GM18517 (cell line): ENCODE results near the gene LRRC8B.
A peak's percentile ranks its signal among the peaks of the same experiment; 100 is the strongest.
"Not testable (repeated sequence)": the region's sequence is repeated elsewhere in the genome, so short reads cannot be mapped to it uniquely, and the experiment has no call there.

Experiments
- ATAC-seq: cut with Tn5 transposase; IDR thresholded peaks from one replicate; pipeline ENCODE4 v1.9.1; 2021; ENCODE audit warnings: mild to moderate bottlenecking, moderate library complexity; ENCODE audit not compliant: unreplicated experiment

Gene LRRC8B

DNA sequence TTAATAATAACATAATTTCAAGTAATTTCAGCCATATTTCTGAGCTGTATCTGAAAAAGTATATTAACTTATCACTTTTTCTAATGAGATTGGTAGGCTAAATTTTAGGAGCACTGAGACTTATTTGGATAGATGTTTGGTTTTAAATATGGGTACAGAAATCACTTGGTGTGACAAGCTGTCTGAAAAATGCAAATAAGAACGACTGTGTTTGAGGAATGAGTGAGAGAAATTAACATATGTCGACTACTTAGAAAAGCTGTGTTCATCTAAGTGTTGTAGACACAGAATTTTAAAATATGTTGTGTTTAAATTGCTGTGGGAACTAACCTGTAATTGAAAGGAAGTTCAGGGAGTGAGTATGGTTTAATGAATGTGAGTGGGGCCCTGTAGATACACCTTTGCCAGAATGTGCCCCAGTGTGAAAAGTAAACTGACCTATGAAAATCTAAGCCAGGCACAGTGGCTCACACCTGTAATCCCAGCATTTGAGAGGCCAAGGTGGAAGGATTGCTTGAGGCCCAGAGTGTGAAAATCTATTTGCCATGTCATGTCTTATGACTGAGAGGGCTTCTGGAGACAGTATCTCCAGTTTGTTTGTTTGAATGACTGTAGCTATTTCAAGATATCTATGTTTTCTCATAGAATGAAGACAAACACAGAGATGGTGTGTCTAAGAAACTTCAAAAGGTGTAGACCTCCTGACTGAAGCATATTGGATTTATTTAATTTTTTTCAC is 54.5 kb downstream of the LRRC8B start:
- ATAC-seq, result no peak

DNA sequence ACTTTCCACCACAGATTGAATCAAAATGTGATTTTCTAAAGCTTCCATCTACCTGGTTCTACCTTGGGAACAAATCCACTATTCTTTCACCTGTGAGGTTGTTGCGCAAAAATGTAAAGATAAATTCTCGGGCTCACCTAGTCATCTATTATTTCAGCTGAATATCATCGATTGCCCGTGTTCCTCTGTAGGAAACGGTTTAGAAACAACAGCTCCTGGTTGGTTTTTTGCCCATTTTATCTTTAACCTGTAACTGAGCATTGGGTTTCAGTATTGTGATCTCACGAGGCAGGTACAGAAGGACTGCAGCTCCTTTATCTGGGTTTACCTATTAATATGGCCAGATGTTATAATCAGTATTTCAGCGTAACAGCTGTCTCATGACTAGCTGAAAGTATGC is 55.4 kb downstream of the LRRC8B start:
- ATAC-seq, result no peak

DNA sequence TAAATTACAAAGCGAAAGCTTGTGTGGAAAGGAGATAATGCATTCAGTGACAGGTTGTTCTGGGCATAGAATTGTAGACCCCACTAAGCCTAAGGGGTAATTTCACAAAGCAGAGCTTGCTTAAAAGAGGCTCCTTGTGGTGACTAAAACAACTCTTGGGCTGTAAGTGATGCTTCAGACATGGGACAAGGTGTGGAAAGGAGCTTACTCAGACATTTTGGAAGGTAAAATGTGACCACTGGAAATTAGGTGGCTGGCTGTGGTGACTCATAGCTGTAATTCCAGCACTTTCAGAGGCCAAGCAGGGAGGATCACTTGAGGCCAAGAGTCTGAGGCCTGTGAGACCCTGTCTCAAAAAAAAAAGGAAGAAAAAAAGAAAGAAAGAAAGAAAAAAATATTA is 57.2 kb downstream of the LRRC8B start:
- ATAC-seq, result no peak

DNA sequence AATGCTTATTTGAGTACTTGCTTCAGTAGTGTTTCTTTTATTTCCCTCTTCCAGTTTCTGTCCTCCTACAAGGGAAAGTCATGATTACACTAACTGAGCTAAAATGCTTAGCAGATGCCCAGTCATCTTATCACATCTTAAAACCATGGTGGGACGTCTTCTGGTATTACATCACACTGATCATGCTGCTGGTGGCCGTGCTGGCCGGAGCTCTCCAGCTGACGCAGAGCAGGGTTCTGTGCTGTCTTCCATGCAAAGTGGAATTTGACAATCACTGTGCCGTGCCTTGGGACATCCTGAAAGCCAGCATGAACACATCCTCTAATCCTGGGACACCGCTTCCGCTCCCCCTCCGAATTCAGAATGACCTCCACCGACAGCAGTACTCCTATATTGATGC is 57.9 kb downstream of the LRRC8B start:
- no peak for ATAC-seq

DNA sequence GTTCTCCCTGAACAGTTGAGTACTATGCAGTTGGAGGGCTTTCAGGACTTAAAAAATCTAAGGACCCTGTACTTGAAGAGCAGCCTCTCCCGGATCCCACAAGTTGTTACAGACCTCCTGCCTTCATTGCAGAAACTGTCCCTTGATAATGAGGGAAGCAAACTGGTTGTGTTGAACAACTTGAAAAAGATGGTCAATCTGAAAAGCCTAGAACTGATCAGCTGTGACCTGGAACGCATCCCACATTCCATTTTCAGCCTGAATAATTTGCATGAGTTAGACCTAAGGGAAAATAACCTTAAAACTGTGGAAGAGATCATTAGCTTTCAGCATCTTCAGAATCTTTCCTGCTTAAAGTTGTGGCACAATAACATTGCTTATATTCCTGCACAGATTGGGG is 59.6 kb downstream of the LRRC8B start:
- ATAC-seq, result no peak

DNA sequence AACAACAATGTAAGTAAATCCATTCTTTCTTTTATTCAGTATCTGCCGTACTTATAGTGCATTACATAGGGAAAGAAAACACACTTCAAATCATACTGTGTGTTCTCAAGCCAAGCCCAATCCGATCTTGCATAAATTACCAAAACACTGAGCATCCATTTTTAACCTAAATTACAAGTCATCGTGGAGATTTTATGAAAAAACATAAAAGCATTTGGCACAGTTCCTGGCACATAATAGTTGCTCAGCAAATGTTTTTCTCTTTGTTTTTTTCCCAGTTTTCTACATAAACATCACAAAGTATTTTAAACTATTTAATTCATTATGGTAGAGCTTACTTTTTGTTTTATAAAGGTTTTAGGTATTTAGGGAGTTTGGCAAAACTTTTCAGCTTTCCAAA is 60.2 kb downstream of the LRRC8B start:
- ATAC-seq, result no peak

DNA sequence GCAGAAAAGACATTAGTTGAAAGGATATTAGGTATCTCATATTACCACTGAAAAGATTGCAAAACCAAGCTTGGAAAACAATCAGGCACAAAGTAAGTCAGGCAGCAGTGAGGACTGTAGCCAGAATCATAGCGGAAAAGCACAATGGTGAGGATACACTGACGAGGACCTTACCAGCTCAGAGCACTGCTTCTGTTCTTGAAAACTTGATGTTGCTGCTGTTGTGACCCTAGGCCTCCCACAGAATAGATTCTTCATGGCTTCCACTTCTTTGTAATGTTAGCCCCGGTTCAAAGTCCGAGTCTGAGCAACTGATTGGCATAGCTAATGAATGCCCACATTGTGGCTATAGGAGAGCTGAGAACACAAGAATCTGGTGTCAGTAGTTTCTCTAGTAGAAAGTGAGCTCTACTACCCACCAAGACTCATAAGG is 63.1 kb downstream of the LRRC8B start:
- ATAC-seq, result no peak

DNA sequence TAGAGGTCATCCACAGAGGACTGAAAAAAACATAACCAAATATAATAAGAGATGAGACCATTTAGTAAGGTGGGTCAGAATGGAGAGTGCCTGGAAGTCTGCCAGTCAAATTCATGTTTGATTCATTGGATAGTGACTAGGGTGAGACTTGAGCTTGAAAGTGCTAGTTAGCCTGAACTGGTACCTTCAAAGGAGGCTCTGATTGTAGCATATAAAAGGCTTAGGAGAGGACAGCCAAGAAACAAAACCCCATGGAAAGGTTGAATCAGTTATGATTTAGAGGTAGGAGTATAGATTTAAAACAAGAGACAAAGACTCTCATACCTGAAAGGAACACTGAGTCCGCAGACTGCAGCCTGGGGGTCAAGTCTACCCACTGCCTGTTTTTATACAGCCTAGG is 63.9 kb downstream of the LRRC8B start:
- no peak for ATAC-seq

DNA sequence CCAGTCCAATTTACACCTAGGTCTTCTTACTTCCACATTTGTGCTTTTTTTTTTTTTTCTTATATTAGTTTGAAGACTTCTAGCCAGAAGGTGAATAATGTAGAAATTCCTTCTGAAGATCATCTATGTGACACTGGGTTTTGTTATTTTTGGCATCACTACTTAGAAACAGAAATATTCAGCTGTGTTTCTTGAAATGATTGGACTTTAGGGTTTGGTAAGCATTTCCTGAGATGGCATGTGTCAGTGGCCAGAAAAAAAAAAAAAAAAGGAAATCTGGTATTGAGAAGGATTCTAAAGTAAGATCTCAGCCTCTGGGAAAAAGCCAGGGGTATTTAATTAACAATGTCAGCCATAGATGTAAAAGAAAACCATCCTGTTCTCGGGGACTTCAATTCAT is 64.9 kb downstream of the LRRC8B start:
- ATAC-seq, result no peak

DNA sequence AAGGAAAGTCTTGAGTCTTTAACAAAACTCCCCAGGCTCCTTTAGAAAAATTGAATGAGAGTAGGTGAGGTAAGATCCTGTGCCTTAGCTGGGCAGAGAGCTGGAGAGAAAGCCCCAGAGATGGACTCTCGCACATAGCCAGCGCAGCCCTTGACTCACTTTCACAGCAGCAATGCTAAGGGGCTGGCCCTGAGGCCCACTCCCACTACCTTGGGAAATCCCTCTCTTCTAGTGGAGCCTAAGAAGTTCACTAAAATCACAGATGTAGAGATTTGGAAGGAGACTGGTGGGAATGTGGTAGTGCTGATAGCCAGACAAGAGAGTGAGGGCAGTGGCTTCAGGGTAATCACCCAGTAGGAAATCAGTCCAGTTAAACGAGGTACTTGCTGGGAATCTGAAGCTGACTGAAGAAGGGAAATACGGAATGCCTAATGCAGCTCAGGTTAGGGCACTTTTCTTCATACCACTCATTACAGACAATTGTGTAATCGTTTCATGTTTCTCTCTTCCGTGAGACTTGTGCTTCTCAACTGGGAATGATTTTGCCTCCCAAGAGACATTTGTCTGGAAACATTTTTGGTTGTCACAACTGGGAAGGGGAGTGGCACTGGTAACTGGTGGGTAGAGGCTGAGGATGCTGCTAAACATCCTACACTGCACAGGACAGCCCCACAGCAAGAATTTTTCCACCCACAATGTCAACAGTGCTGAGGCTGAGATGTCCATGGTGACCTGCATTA is 65.9 kb downstream of the LRRC8B start:
- ATAC-seq, result no peak

DNA sequence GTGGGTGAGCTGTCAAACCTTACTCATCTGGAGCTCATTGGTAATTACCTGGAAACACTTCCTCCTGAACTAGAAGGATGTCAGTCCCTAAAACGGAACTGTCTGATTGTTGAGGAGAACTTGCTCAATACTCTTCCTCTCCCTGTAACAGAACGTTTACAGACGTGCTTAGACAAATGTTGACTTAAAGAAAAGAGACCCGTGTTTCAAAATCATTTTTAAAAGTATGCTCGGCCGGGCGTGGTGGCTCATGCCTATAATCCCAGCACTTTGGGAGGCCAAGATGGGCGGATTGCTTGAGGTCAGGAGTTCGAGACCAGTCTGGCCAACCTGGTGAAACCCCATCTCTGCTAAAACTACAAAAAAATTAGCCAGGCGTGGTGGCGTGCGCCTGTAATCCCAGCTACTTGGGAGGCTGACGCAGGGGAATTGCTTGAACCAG is 68.3 kb downstream of the LRRC8B start:
- not testable (repeated sequence) for ATAC-seq

DNA sequence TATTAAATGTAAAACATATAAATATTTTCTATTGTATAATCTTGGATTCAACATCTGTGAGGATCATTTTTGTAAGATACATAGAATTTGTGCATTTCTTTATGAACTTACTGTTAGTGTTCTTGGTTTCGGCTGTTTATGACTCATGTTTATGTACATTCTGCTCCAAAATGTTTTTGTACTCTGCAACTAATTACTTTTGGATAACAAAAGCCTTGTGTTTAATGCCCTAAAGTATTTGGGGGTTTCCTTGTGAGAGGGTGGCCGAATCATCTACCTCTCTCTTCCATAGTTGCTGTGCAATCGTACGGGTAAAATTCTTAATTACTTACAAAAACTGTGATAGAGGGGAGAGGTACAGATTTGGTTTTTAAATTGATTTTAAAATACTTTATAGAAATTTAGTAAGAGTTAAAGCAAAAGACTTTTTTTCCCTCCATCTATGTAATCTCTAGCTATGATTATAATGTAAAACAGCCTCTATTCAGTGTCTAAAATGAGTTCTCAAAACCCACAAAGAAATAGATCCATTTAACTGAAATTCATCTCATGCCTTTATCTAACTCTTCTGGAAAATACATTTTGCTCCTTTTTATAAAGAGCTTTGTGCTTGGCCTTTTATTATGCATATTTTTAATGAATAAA is 69.6 kb downstream of the LRRC8B start:
- no peak for ATAC-seq

DNA sequence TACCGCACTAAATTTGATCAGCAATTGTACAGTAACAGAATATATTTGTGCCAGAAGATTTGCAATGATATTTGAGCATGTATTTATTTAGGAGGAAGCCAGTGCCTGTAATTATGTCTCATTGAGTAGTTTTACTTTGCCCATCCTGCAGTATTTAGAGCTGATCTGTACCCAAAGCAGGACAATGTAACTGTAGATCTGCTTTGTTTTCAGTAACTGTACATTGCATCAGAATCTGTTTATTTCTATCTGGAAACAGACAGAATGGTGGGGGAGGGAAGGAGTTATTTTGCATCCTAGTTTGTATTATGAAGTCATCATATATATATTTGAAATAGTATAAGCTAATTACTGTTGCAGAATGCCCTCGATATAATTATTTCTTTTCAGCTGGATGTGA is 72.1 kb downstream of the LRRC8B start:
- no peak for ATAC-seq

DNA sequence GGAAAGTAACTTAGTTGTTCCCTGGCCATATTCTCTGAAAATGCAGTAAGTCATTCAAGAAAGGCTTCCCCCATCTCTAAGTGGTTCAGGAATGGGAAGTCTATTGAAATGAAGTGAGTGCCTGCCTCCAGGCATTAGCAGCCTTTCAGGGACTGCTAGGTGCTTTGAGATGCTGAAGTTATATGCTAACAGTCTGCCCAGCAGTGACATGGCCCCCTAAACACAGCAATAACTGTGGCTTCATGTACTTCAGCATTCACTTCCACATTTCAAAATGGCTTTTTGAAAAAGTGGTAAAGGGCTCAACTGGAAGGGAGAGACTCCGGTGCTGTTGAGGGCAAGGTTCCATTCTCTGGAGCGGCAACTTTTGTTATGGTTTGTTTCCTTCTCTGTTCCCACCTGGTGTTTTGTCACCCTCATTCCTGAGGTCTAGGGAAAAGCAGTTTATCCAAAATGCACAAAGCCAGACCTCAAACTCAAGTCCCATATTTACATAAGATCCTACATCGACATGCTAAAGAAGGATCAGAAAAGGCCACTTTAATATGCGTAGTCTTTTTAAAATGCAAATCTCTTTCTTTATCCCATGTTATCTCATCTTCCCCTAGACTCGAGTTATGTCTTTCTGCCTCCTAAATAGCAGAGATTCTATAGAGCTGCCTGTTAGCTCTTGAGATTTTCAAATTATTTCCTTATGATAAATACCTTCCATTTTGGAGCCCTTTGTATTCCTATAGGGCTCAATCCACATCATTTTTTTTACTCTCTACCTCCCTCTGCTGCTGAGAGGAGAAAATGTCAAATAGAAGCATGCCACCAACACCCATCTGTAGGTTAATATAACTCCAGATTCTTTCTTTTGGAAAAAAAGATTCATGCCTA is 74.1 kb downstream of the LRRC8B start:
- ATAC-seq, result peak; percentile 67

DNA sequence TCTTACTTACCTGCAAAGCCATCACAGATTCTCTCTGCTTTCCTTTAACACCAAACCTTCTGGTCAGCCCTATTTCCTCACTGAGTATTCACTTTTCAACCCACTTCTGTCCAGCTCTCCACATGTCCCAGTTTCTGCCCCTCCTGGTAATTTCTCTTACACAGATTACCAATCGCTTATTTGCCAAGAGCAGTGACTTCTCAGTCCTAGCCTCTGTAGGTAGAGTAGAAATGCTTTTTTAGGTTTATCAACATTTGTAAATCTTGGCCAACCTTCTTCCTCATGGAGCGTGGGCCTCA is 74.7 kb downstream of the LRRC8B start:
- ATAC-seq, result no peak

DNA sequence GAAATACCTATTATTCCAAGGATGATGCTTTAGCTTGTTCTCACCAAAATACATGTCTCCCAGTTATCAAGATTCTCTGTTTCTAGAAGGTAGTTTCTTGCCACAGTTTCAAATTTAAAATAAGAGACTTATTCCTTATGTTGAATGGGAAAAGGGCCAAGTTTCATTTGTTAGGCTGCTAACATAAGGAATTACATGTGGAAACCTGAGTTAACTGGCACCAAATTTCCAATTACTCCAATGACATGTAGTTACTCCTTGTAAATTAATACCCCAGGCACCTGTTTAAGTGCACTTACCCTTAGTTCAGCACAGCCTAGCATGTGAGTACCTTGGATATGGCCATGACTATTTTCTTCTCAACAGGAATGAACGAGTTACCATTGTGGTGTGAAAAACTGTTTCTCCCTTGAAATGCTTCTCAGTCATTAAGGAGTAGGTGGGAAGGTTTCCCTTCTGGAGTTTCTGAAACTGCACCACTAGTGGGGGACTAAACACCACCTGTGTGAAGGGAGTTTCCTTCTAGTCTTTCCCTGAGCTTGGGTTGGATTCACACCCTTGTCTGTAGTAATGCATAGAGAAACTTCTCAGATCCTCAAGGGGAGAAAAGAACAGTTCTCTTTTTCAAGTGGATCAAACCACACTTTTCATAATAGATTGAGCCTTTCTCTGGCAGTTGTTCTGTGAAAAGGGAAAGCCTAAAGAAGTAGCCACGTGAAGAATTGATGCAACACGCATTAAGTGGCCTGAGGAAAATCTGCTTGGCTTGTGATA is 76.0 kb downstream of the LRRC8B start:
- ATAC-seq, result no peak

DNA sequence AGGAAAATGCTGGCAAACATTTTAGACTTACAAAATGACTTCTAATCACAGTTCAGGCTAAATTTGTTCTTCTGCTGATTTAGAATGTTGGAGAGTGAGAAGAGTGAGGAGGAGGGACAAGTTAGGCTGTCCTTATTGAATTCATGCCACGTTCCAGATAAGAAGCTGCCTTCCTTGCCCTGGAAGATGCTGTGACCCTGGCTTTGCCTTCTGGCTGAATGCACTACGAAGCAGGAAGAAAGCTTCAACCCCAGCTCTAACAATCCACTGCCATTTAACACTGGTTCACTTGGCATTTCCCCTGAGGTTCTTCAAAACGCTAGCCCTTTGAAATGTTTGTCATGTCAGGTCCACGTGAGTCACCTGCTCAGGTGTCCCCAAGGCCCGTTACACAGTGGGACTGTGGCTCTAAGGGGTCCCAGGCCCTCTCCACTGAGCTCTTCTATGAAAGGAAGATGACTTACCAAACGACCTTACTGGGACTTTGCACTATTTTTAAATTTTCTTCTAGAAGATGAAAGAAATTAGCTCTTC is 78.3 kb downstream of the LRRC8B start:
- no peak for ATAC-seq

DNA sequence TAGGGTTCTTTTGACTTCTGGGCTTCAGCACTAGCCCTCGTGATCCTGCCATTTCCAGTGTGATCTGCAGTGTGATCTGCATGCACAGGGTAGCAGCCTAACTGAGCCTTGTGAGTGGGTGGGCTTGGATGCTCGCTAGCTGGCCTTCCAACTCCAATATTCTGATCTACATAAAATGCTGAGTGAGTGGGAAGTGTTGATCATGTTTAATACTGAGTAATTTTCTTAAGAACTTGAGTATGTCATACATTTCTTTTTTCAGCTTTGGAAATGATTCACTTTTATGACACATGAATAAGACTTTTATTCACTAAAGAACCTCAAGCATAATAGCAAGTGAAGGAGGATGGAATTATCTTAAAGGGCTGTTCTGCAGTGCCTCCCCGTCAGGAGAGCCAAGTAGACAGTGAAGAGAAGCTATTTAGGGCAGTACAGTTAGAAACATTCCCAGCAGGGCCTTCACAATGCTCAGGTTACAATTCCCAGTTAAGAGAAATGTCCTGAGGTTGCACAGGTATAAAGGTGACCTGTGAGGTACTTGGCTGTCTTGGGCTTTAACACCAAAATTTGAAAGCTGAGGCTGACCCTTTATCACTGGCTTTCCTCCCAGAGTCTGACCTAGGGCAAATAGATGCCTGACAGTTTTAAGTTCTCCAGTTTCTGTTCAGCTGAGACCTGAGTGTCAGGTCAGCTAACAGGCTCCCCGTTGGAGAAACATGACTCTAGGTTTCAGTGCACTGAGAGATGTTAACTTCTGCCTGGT is 79.2 kb downstream of the LRRC8B start:
- no peak for ATAC-seq

DNA sequence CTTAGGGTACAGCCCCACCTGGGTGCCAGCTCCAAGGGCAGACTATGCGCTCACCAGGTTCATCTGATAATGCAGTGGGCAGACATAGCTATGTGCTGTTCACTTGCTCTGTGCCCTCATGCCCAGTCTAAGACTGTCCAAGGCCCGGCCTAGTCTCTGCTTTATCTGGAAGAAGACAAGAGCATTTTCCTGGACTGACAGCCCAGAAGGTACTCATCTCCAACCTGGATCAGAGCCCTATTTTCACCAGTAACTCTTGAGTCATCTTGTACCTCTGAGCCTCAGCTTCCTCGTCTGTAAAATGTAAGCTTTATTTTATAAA is 79.7 kb downstream of the LRRC8B start:
- ATAC-seq, result no peak

DNA sequence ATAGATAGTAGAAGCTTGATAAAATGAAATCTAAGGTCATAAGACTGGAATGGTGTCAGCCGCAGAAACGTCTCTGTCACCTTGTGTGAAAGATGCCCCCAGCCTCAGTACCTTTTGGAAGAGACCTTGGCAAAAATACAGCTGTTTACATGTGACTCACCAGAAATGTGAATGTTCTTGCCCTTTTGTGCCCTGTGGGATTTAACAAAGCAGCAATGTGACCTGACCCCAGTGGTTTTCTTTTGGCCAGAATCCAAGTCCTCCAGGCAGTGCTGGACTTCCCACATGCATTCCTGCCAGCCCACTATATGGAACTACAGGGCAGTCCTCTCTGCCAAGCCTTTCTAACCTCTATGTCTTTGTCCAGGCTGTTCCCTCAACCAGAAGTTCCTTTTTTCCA is 81.1 kb downstream of the LRRC8B start:
- ATAC-seq, result no peak
